HuH-7 (cell line): ENCODE results near the gene HIVEP1.
"Not testable (repeated sequence)": the region's sequence is repeated elsewhere in the genome, so short reads cannot be mapped to it uniquely, and the experiment has no call there.

Experiments
- DNase-seq: peaks from one replicate; pipeline ENCODE4 v3.0.0; 2011; ENCODE audit warnings: low spot score

HIVEP1 gene

DNA sequence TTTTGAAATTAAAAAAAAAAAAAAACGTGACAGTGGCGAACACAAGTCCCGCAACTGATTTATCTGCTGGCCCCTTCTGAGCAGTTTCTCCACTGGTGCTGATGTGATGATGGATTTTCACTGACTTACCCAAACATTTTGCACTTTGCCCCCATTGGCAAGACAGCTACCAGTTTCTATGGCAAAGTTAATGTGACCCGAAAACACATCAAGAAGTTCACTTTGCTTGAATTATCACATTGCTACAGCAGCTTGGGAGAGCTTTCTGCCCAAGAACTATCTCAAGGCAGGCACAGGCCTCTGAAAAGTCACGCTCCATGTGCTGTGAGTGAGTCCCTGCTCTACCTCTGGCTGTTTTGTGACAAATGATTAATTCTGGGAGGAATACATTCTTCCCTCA, 150.1 kb downstream of the HIVEP1 start:
- no peak for DNase-seq

DNA sequence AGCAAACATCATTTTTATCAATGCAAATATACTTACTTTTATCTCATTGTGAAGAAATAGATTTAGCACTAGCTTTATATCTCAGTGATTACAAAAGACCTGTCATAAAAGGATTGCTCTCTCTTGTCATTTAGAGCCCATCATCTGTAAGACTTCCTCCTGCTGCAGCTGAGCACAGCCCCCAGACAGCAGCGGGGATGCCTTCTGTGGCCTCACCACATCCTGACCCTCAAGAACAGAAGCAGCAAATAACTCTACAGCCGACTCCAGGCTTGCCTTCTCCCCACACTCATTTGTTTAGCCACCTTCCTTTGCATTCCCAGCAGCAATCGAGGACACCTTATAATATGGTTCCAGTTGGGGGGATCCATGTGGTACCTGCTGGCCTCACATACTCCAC, 151.0 kb downstream of the HIVEP1 start:
- DNase-seq, result no peak

DNA sequence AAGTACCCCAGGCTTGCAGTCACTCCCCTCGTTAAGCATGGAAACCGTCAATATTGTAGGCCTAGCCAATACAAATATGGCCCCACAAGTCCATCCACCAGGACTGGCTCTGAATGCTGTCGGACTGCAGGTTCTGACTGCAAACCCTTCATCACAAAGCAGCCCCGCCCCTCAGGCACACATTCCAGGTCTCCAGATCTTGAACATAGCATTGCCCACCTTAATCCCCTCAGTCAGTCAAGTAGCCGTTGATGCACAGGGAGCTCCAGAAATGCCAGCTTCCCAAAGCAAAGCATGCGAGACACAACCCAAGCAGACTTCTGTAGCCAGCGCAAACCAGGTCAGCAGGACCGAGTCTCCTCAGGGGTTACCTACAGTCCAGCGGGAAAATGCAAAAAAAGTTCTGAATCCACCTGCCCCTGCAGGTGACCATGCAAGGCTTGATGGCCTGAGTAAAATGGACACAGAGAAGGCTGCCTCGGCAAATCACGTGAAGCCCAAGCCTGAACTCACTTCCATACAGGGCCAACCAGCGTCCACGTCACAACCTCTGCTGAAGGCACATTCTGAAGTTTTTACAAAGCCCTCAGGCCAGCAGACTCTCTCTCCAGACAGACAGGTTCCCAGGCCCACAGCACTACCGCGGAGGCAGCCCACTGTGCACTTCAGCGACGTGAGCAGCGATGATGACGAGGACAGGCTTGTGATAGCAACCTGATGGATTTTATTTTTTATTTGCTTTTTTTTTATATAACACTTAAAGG, 151.8 kb downstream of the HIVEP1 start:
- DNase-seq, result no peak

DNA sequence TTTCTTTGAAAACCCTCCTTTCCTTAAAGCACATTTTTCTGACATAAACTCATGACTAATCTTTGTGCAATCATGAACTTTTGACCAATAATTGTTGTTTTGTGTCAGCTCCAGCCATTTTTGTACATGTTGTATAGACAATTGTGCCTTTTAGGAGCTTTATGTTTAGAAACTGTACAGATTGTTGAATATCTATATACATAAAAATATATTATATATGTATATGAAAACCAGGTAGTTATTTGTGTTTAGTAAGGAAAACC, 152.3 kb downstream of the HIVEP1 start:
- DNase-seq, result no peak

DNA sequence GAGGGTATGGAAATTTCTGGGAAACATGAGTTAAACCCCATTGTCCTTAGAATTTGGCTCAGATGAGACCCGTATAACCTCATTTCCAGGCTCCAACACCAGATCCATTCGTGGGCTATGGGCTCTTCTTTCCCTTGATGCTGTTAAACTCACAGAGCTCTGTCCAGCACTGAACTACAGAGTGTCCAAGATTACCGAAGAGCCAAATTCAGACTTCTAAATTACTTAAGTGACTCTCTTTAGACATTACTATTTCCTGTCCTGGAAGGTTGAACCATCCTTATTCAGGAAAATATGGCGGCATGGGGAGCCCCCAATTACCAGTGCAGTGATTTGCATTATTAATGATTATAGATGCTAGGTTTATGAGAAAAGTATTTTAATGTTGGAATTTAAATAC, 153.2 kb downstream of the HIVEP1 start:
- no peak for DNase-seq

DNA sequence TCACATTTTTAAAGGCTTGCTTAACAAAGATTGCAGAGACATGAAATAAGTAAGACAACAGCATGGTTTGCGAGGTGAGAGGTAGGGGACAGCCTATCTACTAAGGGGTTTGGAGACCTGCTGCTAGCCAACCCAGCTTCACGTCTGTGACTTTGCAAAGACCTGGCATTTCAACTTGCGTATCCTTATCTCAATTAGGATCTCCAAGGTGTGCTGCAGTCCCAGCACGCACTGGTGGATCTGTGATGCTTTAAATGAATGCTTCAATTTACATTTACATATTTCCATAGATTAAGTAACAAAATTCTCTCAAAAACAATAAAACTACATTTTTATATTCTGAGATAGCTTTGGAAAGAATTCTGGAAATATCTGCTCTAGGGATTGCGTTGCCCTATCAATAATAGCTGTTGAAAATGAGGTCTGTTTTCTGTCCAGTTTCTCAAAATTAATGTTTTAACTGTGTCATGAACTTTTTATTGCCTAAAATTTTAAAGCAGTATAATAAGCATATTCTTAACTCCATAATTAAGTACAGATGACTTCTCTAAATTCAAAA, 153.7 kb downstream of the HIVEP1 start:
- no peak for DNase-seq

DNA sequence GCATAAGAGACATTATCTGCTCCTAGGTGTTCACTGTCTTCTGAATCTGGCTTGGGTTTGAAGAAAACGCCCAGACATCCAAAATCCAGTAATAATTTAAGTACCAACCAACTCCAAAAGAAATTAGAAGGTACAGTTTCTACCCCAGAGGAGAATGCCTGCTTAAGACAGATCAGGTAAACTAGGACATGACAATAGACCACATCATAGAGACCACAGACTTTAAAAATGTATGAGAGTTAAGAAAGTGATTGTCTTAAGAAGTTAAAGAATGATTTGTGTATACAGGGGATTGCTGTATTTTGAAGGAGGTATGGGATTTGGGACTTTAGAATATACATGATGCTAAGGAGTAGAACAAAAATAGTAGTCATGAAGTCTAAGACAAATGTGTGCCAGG, 157.3 kb downstream of the HIVEP1 start:
- DNase-seq, result no peak

DNA sequence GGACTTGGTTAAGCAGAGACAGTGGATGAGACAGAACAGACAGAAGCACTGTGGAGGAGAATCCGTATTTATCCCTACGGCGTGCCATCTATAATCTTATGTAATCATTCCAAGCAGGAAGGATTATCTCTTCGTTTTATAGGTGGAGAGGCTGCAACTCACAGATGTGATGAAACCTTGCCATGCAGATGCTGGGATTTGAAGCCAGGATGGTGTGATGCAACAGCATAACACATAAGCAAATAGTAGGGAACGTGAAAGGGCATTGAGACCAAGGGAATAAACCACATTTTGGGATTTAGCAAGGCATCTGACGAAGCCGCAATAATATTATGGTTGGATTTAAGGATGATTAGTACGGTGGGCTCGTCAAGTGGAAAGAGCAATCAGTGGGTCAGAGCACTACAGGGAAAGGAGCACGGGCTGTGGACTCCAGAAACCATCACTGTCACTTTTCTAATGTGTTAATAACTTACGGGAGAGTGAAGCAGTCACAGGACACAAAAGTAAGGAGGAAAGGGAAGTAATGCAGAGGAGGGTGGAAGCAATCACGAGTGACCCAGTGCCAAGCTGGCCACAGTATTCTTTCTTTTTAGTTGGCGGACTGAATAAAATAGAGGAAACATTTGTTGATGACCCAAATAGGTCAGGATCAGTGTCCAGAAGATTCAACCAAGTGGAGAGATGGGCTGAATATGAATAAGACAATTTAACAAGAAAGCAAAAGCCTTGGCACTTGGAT, 158.4 kb downstream of the HIVEP1 start:
- DNase-seq, result peak; percentile 12

DNA sequence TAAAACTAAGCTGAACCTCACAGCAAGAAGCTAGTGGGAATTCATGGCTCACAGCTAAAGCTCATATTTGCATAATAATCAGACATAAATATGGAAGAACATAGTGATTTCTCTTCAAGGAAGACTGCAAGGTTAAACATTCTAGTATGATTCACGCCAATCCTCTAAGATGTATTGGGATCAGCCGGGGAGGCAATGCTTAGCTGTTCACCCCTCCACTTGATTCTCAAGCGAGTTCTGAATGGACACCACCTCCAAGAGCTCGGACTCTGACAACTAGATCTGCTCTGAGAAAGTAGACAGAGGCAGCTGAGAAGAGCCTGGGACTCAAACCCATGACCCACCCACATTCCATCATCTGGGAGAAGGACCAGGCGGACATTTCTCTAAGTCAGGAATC, 159.6 kb downstream of the HIVEP1 start:
- DNase-seq, result no peak

DNA sequence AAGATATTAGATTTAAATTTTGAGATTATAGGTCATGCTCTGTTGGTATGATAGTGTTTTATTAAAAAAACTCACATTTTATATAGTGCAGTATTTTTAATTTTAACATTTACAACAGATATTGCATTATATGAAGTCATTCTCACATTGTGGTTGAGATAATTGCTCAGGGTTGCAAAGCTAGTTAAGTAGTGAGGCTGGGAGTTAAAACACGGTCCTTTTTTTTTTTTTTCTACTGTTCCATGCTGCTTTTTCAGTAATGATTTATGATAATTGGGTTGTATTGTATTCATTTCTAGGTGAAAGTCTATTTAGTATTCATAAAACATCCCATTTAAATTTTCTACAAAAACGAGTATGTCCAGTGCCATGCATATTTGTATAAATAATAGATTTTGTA, 160.5 kb downstream of the HIVEP1 start:
- DNase-seq, result no peak

DNA sequence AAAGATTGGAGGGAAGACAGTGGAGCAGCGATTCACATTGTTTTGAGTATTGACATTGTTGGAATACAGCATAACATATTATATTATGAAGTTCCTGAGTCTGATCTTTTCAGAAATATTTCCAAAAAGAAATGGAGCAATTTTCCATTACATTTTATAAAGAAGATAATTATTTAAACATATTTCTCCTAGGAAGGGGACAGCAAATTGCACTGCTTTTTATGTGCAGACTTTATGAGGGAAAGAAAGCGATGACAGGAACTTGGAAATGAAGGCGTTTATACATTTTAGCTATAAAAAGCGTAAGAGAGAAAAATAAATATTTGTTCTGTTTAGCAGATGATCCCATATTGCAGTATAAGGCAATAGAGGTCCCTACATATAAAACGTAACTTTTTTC, 161.1 kb downstream of the HIVEP1 start:
- no peak for DNase-seq

DNA sequence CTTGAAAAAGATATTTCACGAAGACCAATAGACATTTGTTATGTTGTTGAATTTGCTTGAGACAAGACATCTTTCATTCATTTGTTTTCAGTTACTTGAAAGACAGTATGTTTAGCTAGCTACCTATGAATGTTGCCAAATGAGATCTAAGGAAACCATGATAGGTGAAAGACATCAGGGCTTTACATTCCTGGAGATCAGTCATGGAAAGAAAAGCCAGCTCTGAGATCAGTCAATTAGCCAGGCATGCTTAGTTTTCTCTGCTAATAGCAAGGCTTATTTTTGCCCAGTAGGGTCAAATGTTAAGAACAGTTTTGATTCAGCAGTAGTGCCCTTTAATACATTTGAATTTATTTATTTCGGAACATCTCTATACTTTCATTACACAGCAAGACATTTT, 161.5 kb downstream of the HIVEP1 start:
- DNase-seq, result no peak

DNA sequence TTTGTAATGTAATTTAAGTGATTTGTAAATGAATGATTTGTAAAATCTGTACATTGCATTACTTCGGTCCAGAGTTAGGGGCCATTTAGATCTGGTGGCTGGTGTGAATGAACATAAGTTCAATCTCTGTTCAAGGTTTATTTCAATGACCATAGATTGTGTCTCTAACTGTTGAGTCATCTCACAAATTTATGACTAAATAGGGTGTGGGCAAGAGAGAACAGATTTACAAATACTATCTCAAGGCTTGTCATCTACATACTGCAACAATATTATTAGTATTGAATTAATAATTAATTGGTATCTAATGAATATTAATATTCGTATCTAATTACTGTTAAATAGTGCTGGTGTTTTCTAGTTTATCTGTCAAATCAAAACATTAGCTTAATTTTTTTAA, 162.8 kb downstream of the HIVEP1 start:
- no peak for DNase-seq

DNA sequence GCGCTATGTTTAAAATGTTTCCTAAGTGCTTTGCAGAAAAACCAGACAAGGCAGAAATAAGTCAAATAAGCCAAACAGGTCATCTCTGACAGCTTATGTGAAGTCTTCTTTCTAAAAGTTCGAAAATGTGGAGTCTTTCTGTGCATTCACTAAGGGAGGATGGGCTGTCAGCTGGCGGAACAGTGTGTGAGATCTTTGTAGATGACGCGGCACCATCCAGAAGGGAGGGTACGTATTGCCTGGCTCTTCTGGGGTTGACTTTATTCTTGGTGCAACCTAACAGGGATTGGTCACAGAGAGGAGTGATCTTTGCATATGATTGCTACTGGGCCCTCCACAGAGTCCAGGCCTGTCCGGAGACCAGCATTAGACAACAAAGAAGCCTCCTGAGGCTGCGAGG, 163.5 kb downstream of the HIVEP1 start:
- DNase-seq, result no peak

DNA sequence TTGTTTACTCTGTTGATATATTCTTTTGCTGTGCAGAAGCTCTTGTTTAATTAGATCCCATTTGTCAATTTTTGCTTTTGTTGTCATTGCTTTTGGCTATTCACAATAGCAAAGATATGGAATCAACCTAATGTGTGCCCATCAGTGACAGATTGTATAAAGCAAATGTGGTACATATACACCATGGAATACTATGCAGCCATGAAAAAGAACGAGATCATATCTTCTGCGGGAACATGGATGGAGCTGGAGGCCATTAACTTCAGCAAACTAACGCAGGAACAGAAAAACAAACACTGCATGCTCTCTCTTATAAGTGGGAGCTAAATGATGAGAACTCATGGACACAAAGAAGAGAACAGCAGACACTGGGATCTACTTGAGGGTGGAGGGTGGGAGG, 164.7 kb downstream of the HIVEP1 start:
- DNase-seq, result not testable (repeated sequence)

DNA sequence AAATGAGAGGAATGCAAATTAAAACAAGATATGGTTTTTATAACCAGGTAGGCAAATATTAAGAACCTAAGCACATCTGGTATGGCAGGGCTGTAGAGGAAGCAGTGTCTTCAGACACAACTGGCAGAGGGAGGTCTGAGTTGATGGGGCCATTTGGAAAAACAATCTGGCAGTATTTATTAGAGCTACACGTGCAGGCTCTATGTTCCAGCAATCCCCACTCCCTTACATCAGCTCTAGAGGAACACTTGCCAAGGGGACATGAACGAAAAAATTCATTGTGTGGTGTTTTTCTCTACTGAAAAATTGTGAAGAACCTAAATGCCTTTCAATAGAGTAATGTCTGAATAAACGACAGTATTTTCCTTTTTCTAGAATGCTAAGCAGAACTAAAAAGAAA, 166.4 kb downstream of the HIVEP1 start:
- no peak for DNase-seq

DNA sequence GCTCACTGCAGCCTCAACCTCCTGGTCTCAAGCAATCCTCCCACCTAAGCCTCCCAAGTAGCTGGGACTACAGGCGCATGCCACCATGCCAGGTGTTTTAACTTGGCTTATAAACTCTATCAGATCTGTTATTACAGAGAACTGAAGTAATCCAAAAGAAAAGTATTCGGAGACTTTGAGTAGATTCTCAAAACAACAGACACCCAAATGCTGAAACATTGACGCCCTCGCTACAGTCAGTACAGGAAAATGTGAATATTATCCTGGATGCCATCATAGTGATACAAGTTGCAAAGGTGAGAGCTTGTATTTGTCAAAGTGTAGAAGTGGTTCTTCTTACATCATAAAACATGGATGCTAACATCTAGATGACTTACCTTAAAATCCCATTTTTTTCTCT, 169.4 kb downstream of the HIVEP1 start:
- no peak for DNase-seq

DNA sequence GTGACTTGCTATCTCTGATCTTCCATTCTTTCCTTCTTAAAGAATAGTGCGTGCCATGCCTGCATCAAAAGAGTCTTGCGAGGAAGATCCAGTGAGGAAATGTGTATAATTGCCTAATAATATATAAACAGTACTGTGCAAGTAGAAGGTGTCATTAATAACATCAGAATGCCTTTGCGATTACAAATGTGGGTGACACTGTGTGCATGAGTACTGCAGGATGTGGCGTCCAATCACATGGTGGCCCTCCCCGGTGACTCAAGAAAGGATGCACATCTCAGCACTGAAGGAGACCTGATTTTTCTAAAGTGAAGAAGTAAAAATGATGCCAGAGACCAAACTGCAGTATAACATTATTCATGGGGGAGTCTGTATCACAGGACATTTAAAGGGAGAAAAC, 170.6 kb downstream of the HIVEP1 start:
- DNase-seq, result no peak

DNA sequence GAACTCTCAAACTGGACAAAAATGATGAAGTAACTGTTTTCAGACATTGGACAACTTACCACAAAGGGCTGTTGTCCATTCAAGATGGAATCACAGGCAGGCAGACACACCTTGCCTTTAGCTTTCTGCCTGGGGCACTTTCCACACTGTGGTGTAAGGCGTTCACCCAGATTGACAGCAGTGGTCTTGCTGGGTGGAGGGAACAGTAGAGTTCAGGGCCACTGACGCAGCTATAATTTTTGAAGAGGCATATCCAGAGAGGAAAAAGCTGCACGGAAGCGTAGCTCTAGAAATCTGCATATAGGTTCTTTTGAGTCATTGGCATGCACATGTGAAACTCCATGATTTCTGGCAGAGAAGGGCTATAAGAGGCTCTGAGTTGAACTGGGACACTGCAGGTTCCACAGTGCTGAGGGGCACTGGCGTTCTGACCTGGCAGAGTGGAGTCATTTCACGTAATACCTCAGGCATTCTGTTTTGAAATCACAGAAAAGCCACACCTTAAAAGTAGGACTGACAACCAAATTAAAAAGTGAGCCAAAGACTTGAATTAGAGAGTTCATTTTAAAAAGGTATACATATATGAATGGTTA, 173.1 kb downstream of the HIVEP1 start:
- DNase-seq, result no peak

DNA sequence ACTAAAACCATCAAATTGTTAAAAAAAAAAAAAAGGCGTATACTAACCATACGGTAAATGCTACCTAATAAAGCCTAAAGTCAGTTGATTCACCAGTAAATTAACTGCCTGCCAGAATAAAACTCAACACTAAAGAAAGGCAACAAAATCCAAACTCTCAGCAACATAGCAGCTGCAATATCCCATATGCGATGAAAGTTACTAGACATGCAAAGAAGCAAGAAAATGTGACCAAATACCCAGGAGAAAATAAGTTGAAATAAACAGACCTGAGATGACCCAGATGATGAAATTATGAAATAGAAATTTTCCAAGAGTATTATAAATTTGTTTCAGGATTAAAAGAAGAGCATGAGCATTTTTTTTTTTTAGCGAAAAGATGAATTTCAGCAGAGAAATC, 174.4 kb downstream of the HIVEP1 start:
- DNase-seq, result no peak

DNA sequence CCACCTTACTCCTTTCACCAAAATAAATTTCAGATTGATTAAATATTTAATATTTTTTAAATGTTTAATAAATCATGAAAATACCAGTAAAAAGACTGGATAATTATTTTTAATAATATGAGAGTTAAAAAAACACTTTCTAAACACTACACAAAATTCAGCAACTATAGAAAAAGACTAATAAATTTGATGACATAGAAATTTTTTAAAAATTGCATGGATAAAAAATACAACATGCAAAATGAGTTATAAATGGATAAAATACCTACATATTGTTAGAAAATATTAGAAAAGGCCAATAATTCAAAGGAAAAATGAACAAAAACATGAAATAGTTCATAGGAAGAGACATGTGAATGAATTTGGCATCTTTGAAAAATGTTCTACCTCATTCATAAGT, 177.0 kb downstream of the HIVEP1 start:
- no peak for DNase-seq

DNA sequence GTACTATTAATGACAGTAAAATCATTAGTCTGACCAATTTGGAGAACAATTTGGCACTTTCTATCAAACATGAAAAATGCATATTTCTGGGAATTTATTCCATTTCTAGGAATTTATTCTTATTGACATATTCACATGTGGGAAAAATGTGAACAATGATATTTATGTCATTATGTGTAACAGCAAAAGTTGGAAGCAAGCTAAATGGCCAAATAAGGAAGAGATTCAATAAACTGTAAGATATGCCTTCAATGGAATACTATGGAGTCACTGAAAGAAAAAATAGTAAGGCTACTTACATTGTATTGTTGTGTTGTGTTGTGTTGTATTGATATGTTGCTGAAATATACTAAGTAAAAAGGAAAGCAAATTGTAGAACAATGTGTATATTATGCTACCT, 177.5 kb downstream of the HIVEP1 start:
- DNase-seq, result no peak

DNA sequence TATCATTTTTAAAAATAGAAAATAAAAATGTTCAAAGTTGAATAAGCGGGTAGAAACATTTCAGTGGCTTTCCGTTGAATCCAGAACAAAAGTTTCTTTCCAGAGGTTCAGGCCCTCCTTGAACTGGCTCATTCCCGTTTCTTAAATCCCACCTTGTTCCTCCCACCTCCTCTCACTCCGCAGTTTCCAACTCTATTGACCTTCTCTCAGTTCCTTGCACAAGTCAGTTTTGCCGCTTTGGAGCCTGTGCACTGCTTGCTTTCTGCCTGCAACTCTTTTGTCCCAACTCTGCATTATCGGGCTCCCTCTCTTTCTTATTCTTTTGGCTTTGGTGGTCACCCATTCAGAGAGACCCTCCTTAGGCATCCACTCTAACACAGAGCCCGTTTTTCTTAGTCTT, 178.1 kb downstream of the HIVEP1 start:
- DNase-seq, result no peak
